B cell (primary cell): Measurements from ENCODE around the gene ZC3H10. TPM values are rescaled to one million over a fixed set of nuclear protein-coding genes. Genes with fewer than 3 reads are reported as not detected.

ENCODE experiments used
- ATAC-seq: fragments of 200-7000 bp; cut with Tn5 transposase; one replicate; pipeline ENCODE4 v1.10.0; 2021; ENCODE audit warnings: low read depth, mild to moderate bottlenecking, moderate number of reproducible peaks, moderate library complexity
- CTCF ChIA-PET: fragments of 350-600 bp; sonication (Branson Sonifier 250); formaldehyde crosslinking; loops from one replicate; lab custom pipeline; 2021; ENCODE audit warnings: antibody characterized with exemption, inconsistent platforms; lab: Charles Lee
- POLR2A ChIA-PET: fragments of 350-600 bp; sonication (Branson Sonifier 250); formaldehyde crosslinking; loops from one replicate; lab custom pipeline; 2021; ENCODE audit warnings: antibody characterized with exemption; lab: Charles Lee
- DNase-seq: peaks from one replicate; pipeline ENCODE4 v3.0.0; 2013
- H2AFZ ChIP-seq: 2 replicates; pipeline ENCODE4 v1.6.1; 2012; ENCODE audit warnings: mild to moderate bottlenecking, low read depth, low read length; ENCODE audit not compliant: insufficient read depth, poor library complexity, severe bottlenecking
- H3K27ac ChIP-seq, 2 donors: 1 replicate in 1 of 2; 2 replicates in 1 of 2; pipeline ENCODE4 v1.5.1; 2012 to 2013; ENCODE audit warnings: low read length in 2 of 2, mild to moderate bottlenecking in 2 of 2, moderate library complexity in 1 of 2
- H3K27me3 ChIP-seq, 4 experiments: fragments of 200-600 bp in 1 of 4; sonication (generic) in 1 of 4; replicated peaks in 1 of 4; 1 replicate in 2 of 4; 2 replicates in 2 of 4; pipeline versions ENCODE4 v1.6.1 to v1.7.0; 2013 to 2016; ENCODE audit warnings: low read length in 3 of 4, mild to moderate bottlenecking in 2 of 4, mixed read lengths in 1 of 4, moderate library complexity in 1 of 4; ENCODE audit not compliant: insufficient read depth in 4 of 4, control insufficient read depth in 3 of 4; ENCODE audit errors: control extremely low read depth in 1 of 4
- H3K36me3 ChIP-seq, 2 experiments: replicated peaks in 1 of 2; 1 replicate in 1 of 2; 2 replicates in 1 of 2; pipeline versions ENCODE4 v1.6.1 to v1.7.1; 2013; ENCODE audit warnings: low read length in 1 of 2; ENCODE audit not compliant: insufficient read depth in 2 of 2, control insufficient read depth in 1 of 2; ENCODE audit errors: control extremely low read depth in 1 of 2, extremely low read depth in 1 of 2
- H3K4me1 ChIP-seq, 2 donors: fragments of 200-600 bp in 1 of 2; sonication (generic) in 1 of 2; 1 replicate in 1 of 2; 2 replicates in 1 of 2; pipeline versions ENCODE4 v1.5.1 to v1.6.1; 2013 to 2017; ENCODE audit warnings: low read length in 2 of 2; ENCODE audit not compliant: control insufficient read depth in 2 of 2, insufficient read depth in 2 of 2
- H3K4me2 ChIP-seq: replicated peaks from 2 replicates; pipeline ENCODE3; 2012; ENCODE audit warnings: mild to moderate bottlenecking, low read depth, low read length; ENCODE audit not compliant: poor library complexity, severe bottlenecking
- H3K4me3 ChIP-seq, 5 experiments: fragments of 200-600 bp in 1 of 5; sonication (generic) in 1 of 5; 1 replicate in 3 of 5; 2 replicates in 2 of 5; pipeline versions ENCODE4 v1.5.1 to v1.7.0; 2011 to 2016; ENCODE audit warnings: low read length in 4 of 5, mild to moderate bottlenecking in 4 of 5, low read depth in 2 of 5, control low read depth in 1 of 5, moderate library complexity in 1 of 5; ENCODE audit not compliant: insufficient read depth in 1 of 5; ENCODE audit errors: control extremely low read depth in 1 of 5, extremely low read depth in 1 of 5
- H3K79me2 ChIP-seq: fragments of 200-600 bp; sonication (generic); one replicate; pipeline ENCODE4 v1.6.0; 2016; ENCODE audit warnings: low read length; ENCODE audit not compliant: control insufficient read depth, insufficient read depth
- H3K9ac ChIP-seq: fragments of 200-600 bp; sonication (generic); 2 replicates; pipeline ENCODE4 v1.6.1; 2017; ENCODE audit warnings: mild to moderate bottlenecking, low read length, moderate library complexity
- H3K9me3 ChIP-seq, 3 donors: one replicate each; pipeline versions ENCODE4 v1.6.1 to v1.7.1; 2013; ENCODE audit warnings: low read length in 2 of 3; ENCODE audit not compliant: control insufficient read depth in 2 of 3, insufficient read depth in 1 of 3; ENCODE audit errors: control extremely low read depth in 1 of 3
- H4K20me1 ChIP-seq: 2 replicates; pipeline ENCODE4 v1.6.0; 2012; ENCODE audit warnings: mild to moderate bottlenecking, low read length; ENCODE audit not compliant: insufficient read depth, control insufficient read depth, poor library complexity, severe bottlenecking
- H3K27ac Mint-ChIP-seq: one replicate; pipeline ENCODE4 v1.8.0; 2021; ENCODE audit warnings: mixed read lengths
- H3K27me3 Mint-ChIP-seq: one replicate; pipeline ENCODE4 v1.8.0; 2021; ENCODE audit warnings: mixed read lengths
- H3K4me1 Mint-ChIP-seq: one replicate; pipeline ENCODE4 v1.8.0; 2021; ENCODE audit warnings: mixed read lengths
- H3K4me3 Mint-ChIP-seq: one replicate; pipeline ENCODE4 v1.8.0; 2021; ENCODE audit warnings: mixed read lengths
- H3K9me3 Mint-ChIP-seq: one replicate; pipeline ENCODE4 v1.8.0; 2022; ENCODE audit warnings: mixed read lengths; ENCODE audit not compliant: insufficient read depth
- EZH2 ChIP-seq: IDR thresholded peaks from 2 replicates; pipeline ENCODE4 v1.6.1; 2012; ENCODE audit warnings: borderline replicate concordance, low read depth, mild to moderate bottlenecking, moderate library complexity, low read length; ENCODE audit not compliant: insufficient read depth, poor library complexity, severe bottlenecking
- WGBS: methylation state at CpG from one replicate; pipeline ENCODE4 v1.1.5; 2013; ENCODE audit warnings: missing lambda C conversion rate; ENCODE audit not compliant: insufficient coverage; 5-methylcytosine and 5-hydroxymethylcytosine counted together
- intact Hi-C: fragments of 100-400 bp; cut with micrococcal nuclease; formaldehyde crosslinking; loops from one replicate; pipeline ENCODE4 v1.10.0; 2022
- polyA plus RNA-seq: library from polyadenylated mRNA; depleted of rRNA; stranded (reverse); fragments of >200 nt; gene quantifications from 2 replicates; pipeline ENCODE4 v1.2.3, GENCODE V29; 2012
- total RNA-seq, 2 donors: library from RNA; stranded (reverse); fragments of 120-200 nt in 1 of 2; gene quantifications; 1 replicate in 1 of 2; 2 replicates in 1 of 2; pipeline versions ENCODE4 v1.2.3 to v1.2.4, GENCODE V29; 2013 to 2022
- TF ChIP-seq, protein P1 (sequence below): fragments of 200-600 bp; IDR thresholded peaks from one replicate; pipeline ENCODE4 v1.8.0; 2022; ENCODE audit warnings: antibody characterized with exemption, mild to moderate bottlenecking

ZC3H10 gene
- total and polyA plus RNA-seq, 2 donors (not counting 1 experiment from before 2014, with no cell fraction given), result 4.7 to 21.7 TPM

DNA sequence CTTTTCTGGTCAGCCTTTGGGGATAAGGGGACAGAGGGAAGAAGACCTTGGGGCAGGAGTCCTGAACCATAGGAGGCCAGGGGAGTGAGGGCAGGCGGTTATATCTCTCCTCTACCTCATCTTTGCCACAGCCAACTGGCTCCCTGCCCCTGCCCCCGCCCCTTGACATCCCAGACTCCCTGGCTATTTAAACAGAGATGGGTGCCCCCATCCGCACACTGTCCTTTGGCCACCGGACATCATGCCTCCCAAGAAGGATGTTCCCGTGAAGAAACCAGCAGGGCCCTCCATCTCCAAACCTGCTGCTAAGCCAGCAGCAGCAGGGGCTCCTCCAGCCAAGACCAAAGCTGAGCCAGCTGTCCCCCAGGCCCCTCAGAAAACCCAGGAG, 35.6 kb downstream of the ZC3H10 start:
- peaks cover 0 to 3% of the 10 kb centered on the region in 2 experiments for H3K36me3 ChIP-seq
- TF ChIP-seq EZH2, result no peak
- TF ChIP-seq, protein P1, sequence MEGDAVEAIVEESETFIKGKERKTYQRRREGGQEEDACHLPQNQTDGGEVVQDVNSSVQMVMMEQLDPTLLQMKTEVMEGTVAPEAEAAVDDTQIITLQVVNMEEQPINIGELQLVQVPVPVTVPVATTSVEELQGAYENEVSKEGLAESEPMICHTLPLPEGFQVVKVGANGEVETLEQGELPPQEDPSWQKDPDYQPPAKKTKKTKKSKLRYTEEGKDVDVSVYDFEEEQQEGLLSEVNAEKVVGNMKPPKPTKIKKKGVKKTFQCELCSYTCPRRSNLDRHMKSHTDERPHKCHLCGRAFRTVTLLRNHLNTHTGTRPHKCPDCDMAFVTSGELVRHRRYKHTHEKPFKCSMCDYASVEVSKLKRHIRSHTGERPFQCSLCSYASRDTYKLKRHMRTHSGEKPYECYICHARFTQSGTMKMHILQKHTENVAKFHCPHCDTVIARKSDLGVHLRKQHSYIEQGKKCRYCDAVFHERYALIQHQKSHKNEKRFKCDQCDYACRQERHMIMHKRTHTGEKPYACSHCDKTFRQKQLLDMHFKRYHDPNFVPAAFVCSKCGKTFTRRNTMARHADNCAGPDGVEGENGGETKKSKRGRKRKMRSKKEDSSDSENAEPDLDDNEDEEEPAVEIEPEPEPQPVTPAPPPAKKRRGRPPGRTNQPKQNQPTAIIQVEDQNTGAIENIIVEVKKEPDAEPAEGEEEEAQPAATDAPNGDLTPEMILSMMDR, result no peak
- H3K4me1 Mint-ChIP-seq, result peaks cover 41% of the 10 kb centered on the region
- no peak overlapping the region for H3K4me2 ChIP-seq
- ATAC-seq, result no peak
- H4K20me1 ChIP-seq, result no peaks in the 10 kb centered on the region
- no peaks in the 10 kb centered on the region for H3K27me3 ChIP-seq
- H3K4me3 Mint-ChIP-seq, result peak overlapping the region; percentile 54
- no peaks in the 10 kb centered on the region for H3K9me3 ChIP-seq
- POLR2A ChIA-PET, result no interaction called here
- H3K9ac ChIP-seq, result no peak overlapping the region
- WGBS, result 100% methylated on average over 4 of the region's 5 CpGs
- intact Hi-C loops, result loop anchor here (10.0 kb wide), 1 partner anchor 921 kb away; the partner anchor contains the start of gene NEMP1
- no peak overlapping the region for H2AFZ ChIP-seq
- H3K9me3 Mint-ChIP-seq, result no peaks in the 10 kb centered on the region
- no peak overlapping the region for H3K4me3 ChIP-seq
- H3K27ac ChIP-seq, result no peak overlapping the region
- peaks cover 15 to 31% of the 10 kb centered on the region in 2 donors for H3K4me1 ChIP-seq
- no peak overlapping the region for H3K27ac Mint-ChIP-seq
- no peak for DNase-seq
- CTCF ChIA-PET, result interaction anchor here (2.0 to 2.3 kb wide), 2 partner anchors 35 to 69 kb away, joined by 6 to 14 read pairs; partner anchors contain the start of genes RNF41 and SMARCC2
- H3K79me2 ChIP-seq, result peaks cover 70% of the 10 kb centered on the region
- H3K27me3 Mint-ChIP-seq, result no peaks in the 10 kb centered on the region

DNA sequence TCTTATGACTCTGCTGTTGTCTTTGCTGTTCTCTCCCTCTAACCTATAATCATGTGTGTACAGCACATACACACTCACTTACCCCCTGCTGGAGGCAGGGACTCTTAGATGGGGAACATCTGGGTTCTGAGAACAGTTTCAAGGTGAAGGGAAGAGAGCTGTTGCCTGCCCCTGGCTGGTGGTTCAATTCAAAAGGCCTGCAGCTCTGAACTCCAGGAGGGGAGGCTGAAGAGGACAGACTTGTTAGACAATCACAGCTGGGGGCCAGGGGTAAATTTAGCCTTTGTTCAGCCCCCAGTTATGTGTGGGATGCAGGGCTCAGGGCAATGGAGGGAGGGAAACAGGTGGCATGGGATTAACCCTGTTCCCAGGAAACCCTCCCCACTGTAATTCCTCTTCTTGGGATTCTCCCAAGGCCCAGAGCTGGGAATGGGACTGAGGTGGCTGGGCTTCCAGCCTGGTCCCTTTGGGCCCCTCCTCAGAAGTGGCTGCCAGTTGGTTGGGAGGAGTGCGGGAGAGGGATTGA, 36.2 kb downstream of the ZC3H10 start:
- no CpG with 5 or more reads among the region's 1 CpG for WGBS
- H3K4me1 Mint-ChIP-seq, result peaks cover 47% of the 10 kb centered on the region
- CTCF ChIA-PET, result interaction anchor here (0.9 to 2.9 kb wide), 6 partner anchors 26 to 68 kb away, joined by 4 to 14 read pairs (median 6); partner anchors contain the start of genes ESYT1, RNF41, SMARCC2 and ZC3H10

More for the DNA sequence above, 36.2 kb downstream of the ZC3H10 start:
- POLR2A ChIA-PET, result interaction anchor here (0.6 to 1.3 kb wide), 2 partner anchors 15 to 55 kb away, joined by 3 read pairs; no protein-coding TSS in a partner anchor
- H3K4me3 Mint-ChIP-seq, result no peak overlapping the region
- no peak overlapping the region for H2AFZ ChIP-seq
- peaks cover 0 to 3% of the 10 kb centered on the region in 2 experiments for H3K36me3 ChIP-seq
- H3K4me2 ChIP-seq, result no peak overlapping the region
- TF ChIP-seq, protein P1, result no peak
- no peak for TF ChIP-seq EZH2
- H3K27me3 ChIP-seq, result no peaks in the 10 kb centered on the region
- peaks cover 76% of the 10 kb centered on the region for H3K79me2 ChIP-seq
- H3K4me1 ChIP-seq, result peaks cover 20 to 38% of the 10 kb centered on the region in 2 donors
- H4K20me1 ChIP-seq, result peaks cover 3% of the 10 kb centered on the region
- no peaks in the 10 kb centered on the region for H3K9me3 Mint-ChIP-seq
- no peak overlapping the region for H3K27ac Mint-ChIP-seq
- no peaks in the 10 kb centered on the region for H3K9me3 ChIP-seq
- no peak for DNase-seq
- H3K27ac ChIP-seq, result no peak overlapping the region
- H3K4me3 ChIP-seq, result no peak overlapping the region
- intact Hi-C loops, result loop anchor here (10.0 kb wide), 1 partner anchor 920 kb away; the partner anchor contains the start of gene NEMP1
- no peak overlapping the region for H3K9ac ChIP-seq
- H3K27me3 Mint-ChIP-seq, result no peaks in the 10 kb centered on the region
- ATAC-seq, result no peak
